ENCODE data around the gene EHD3. TPM values are rescaled to one million over a fixed set of nuclear protein-coding genes. Genes with fewer than 3 reads are reported as not detected.

EHD3 gene
- total and polyA plus RNA-seq, 10 donors: 4.6 to 27.2 (median 14.2) TPM

- no peaks in the 10 kb centered on the region for H3K27me3 ChIP-seq (replicated peaks in 1 of 7)
- H3K27ac ChIP-seq: no peak overlapping the region
- DNase-seq: no peak
- TF ChIP-seq POLR2AphosphoS5 (IDR thresholded peaks at IDR 0.05): peak in 1 of 3 donors; percentile 8
- TF ChIP-seq, protein P1, sequence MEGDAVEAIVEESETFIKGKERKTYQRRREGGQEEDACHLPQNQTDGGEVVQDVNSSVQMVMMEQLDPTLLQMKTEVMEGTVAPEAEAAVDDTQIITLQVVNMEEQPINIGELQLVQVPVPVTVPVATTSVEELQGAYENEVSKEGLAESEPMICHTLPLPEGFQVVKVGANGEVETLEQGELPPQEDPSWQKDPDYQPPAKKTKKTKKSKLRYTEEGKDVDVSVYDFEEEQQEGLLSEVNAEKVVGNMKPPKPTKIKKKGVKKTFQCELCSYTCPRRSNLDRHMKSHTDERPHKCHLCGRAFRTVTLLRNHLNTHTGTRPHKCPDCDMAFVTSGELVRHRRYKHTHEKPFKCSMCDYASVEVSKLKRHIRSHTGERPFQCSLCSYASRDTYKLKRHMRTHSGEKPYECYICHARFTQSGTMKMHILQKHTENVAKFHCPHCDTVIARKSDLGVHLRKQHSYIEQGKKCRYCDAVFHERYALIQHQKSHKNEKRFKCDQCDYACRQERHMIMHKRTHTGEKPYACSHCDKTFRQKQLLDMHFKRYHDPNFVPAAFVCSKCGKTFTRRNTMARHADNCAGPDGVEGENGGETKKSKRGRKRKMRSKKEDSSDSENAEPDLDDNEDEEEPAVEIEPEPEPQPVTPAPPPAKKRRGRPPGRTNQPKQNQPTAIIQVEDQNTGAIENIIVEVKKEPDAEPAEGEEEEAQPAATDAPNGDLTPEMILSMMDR (IDR thresholded peaks at IDR 0.05 in 8 of 11, conservative IDR thresholded peaks at IDR 0.05 in 3 of 11): no peak
- H3K4me1 ChIP-seq: peaks cover 0 to 6% (median 0%) of the 10 kb centered on the region in 6 donors
- intact Hi-C loops (cut with DNase I; ENCODE audit: low total_unique reads): no loop called here
- H3K4me3 ChIP-seq: no peak overlapping the region
- no peaks in the 10 kb centered on the region for H3K9me3 ChIP-seq
- H3K36me3 ChIP-seq: no peaks in the 10 kb centered on the region
- 76 to 81% (median 79%) methylated on average over 9 to 10 of the region's 10 CpGs for WGBS, 5 donors
Observed at GRCh38 chr2:31227711-31228125, 6.2 kb upstream of the EHD3 start.

DNA sequence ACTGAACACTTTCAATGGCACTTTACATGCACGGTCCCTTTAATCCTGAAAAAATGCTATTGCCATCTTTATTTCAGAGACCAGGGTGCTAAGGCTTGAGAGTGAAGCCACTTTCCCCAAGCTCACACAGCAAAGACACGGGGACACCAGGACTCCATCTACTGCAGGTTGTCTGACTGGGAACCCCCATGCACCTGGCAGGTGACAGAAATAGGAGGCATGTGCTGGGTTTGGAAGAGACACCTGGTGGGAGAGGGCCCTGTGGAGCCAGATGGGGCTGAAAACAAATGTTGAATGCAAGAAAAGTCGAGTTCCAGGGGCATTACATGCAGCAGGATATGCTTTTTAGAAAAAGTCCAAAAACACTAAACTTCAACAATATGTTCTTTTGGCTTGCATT is 5.2 kb upstream of the EHD3 start:
- 77 to 93% (median 85%) methylated on average over 3 of the region's 3 CpGs for WGBS, 5 donors
- Histone ChIP-seq H3K9me3 (no peaks in the 10 kb centered on the region), H3K36me3 (no peaks in the 10 kb centered on the region), H3K27me3 (replicated peaks in 1 of 7) (no peaks in the 10 kb centered on the region), H3K4me1 (peaks cover 0 to 10% (median 8%) of the 10 kb centered on the region in 6 donors), H3K4me3 (no peak overlapping the region), H3K27ac (no peak overlapping the region)
- intact Hi-C loops (cut with DNase I; ENCODE audit: low total_unique reads): no loop called here
- no peak for DNase-seq
- TF ChIP-seq POLR2A (IDR thresholded peaks at IDR 0.05) (no peak), POLR2AphosphoS5 (IDR thresholded peaks at IDR 0.05) (no peak)

DNA sequence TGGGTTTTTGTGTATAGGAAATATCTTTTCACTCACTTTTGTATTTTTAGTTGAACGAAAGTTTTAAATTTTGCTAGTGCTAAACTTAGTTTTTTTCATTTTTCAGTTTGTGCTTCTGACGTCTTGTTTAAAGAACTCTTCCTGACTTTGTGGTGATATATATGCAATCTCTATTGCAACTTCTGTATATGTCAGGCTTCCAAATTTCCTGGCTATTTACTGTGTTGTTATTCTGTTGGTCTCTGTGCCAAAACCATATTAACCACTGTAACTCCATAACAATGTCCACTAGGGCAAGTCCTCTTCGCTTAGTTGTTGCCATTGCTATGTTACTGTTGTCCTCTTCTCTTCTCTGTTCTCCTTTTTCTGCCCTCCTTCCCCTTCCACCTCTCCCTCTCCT is 3.2 kb upstream of the EHD3 start:
- Histone ChIP-seq H3K36me3 (no peaks in the 10 kb centered on the region), H3K27me3 (replicated peaks in 1 of 7) (no peaks in the 10 kb centered on the region), H3K27ac (no peak overlapping the region), H3K4me3 (no peak overlapping the region), H3K4me1 (peaks cover 7 to 30% (median 24%) of the 10 kb centered on the region in 6 donors), H3K9me3 (no peaks in the 10 kb centered on the region)
- intact Hi-C loops (cut with DNase I; ENCODE audit: low total_unique reads): loop anchor here (10.0 kb wide), 1 partner anchor 84 kb away; no protein-coding TSS in a partner anchor
- TF ChIP-seq, protein P1 (IDR thresholded peaks at IDR 0.05 in 8 of 11, conservative IDR thresholded peaks at IDR 0.05 in 3 of 11): no peak
- no peak for TF ChIP-seq POLR2AphosphoS5 (IDR thresholded peaks at IDR 0.05)
- no peak for TF ChIP-seq POLR2A (IDR thresholded peaks at IDR 0.05)
- WGBS, 5 donors: 67 to 91% (median 75%) methylated on average over 3 of the region's 3 CpGs
- no peak for DNase-seq

DNA sequence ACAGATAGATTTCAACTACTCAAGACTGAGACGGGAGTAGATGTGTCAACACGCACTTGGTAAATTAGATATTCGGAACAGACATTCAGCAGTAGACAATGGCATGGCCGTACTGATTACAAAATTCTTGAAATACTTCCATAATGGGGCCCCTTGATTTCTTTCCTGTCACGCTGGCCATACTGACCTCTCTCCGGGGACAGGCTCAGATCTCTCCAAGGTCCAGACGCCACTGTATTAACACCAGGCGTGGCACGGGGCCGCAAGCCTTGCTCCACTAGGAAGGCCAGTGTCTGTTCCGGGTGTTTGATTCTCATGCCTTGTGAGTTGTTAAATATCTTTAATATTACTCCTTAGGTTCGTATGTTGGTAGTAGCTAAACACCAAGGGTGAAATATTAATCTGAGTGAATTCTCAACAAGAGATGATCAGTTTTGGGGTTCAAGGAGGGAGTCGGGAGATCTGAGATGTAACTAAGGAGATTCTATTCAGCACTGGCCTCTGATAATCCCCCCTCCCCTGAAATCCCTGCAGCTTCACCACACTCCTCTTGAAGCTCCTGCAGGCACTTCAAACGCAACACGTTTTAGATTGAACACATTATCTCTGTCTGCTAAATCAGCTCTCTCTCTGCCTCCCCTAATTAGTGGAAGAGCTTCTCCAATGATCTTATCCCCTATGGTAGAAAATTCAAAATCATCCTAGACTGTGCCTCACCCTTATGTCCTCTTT is 2.2 kb upstream of the EHD3 start:
- Histone ChIP-seq H3K27ac (no peak overlapping the region), H3K36me3 (no peaks in the 10 kb centered on the region), H3K4me1 (peaks cover 9 to 40% (median 29%) of the 10 kb centered on the region in 6 donors), H3K27me3 (replicated peaks in 1 of 7) (no peaks in the 10 kb centered on the region), H3K4me3 (no peak overlapping the region), H3K9me3 (no peaks in the 10 kb centered on the region)
- intact Hi-C loops (cut with DNase I; ENCODE audit: low total_unique reads): loop anchor here (10.0 kb wide), 1 partner anchor 83 kb away; no protein-coding TSS in a partner anchor
- no peak for DNase-seq
- TF ChIP-seq POLR2AphosphoS5 (IDR thresholded peaks at IDR 0.05) (no peak), POLR2A (IDR thresholded peaks at IDR 0.05) (no peak)
- TF ChIP-seq, protein P1 (IDR thresholded peaks at IDR 0.05 in 8 of 11, conservative IDR thresholded peaks at IDR 0.05 in 3 of 11): no peak
- 69 to 82% (median 79%) methylated on average over 15 of the region's 15 CpGs for WGBS, 5 donors

Measured in spleen (tissue), 11 donors.